K562 (cell line): ENCODE data around the gene ANKMY1. TPM values are rescaled to one million over a fixed set of nuclear protein-coding genes. Genes with fewer than 3 reads are reported as not detected.

ENCODE experiments used
- GABPA ChIP-seq: fragments of 200-800 bp; sonication (Bioruptor generic); conservative IDR thresholded peaks from 2 replicates; pipeline ENCODE4 v1.6.1; 2016; ENCODE audit warnings: low read depth, missing genetic modification characterization, missing compliant biosample characterization
- ILK ChIP-seq: fragments of 450-650 bp; IDR thresholded peaks from 2 replicates; pipeline ENCODE4 v1.6.1; 2016; ENCODE audit warnings: missing genetic modification characterization, low read depth, mild to moderate bottlenecking, missing compliant biosample characterization, moderate library complexity, borderline replicate concordance
- KDM5B ChIP-seq: fragments of 200-600 bp; sonication (generic); IDR thresholded peaks from 2 replicates; pipeline ENCODE4 v1.6.1; 2012; ENCODE audit warnings: low read depth, mild to moderate bottlenecking, moderate library complexity, low read length, control low read depth, inconsistent platforms; ENCODE audit not compliant: insufficient replicate concordance
- NONO ChIP-seq, 2 experiments: fragments of 200-400 bp in 1 of 2; fragments of 450-650 bp in 1 of 2; formaldehyde crosslinking in 1 of 2; IDR thresholded peaks; 2 replicates each; pipeline ENCODE4 v1.6.1; 2017; ENCODE audit warnings: low read depth in 2 of 2, mild to moderate bottlenecking in 2 of 2, moderate library complexity in 2 of 2, low read length in 1 of 2
- RBM14 ChIP-seq: fragments of 200-400 bp; formaldehyde crosslinking; IDR thresholded peaks from 2 replicates; pipeline ENCODE4 v1.6.1; 2018; ENCODE audit warnings: low read depth, mild to moderate bottlenecking, low read length, moderate library complexity, borderline replicate concordance; ENCODE audit not compliant: insufficient read depth
- RCOR1 ChIP-seq, 2 experiments: IDR thresholded peaks; 2 replicates each; pipeline ENCODE4 v1.6.1; 2012; ENCODE audit warnings: low read depth in 2 of 2, low read length in 2 of 2, borderline replicate concordance in 1 of 2, improper control_type of control experiment in 1 of 2
- ZNF140 ChIP-seq: fragments of 250-450 bp; sonication (Bioruptor Pico); IDR thresholded peaks from 2 replicates; pipeline ENCODE4 v1.8.0; 2021; ENCODE audit warnings: moderate library complexity, mild to moderate bottlenecking, inconsistent platforms
- polyA plus RNA-seq, 8 experiments: library from polyadenylated mRNA; depleted of rRNA in 4 of 8; stranded (reverse) in 5 of 8; unstranded in 3 of 8; fragments of >200 nt; fragmentation: Nextera tagmentation in 2 of 8; fragmentation: Illumina TruSeq in 1 of 8; extraction: Ambion mirVana in 2 of 8; extraction: Trizol in 1 of 8; gene quantifications; 2 replicates each; pipeline versions ENCODE4 v1.2.1 to v1.2.3, GENCODE V29; 2011 to 2014; ENCODE audit warnings: inconsistent platforms in 1 of 8, missing spikeins in 1 of 8
- total RNA-seq, 7 experiments: library from RNA; depleted of rRNA in 6 of 7; stranded (reverse); fragments of >200 nt in 6 of 7; fragmentation: Illumina TruSeq in 2 of 7; extraction: Trizol in 2 of 7; gene quantifications; 2 replicates each; pipeline versions ENCODE4 v1.2.1 to v1.2.3, GENCODE V29; 2011 to 2021; ENCODE audit warnings: low replicate concordance in 1 of 7
- TF ChIP-seq, protein P1 (sequence below): fragments of 250-450 bp; sonication (Bioruptor Pico); IDR thresholded peaks from 2 replicates; pipeline ENCODE4 v1.5.0; 2021; ENCODE audit warnings: mild to moderate bottlenecking, borderline replicate concordance
- TF ChIP-seq, protein P2 (sequence below): fragments of 450-650 bp; IDR thresholded peaks from 2 replicates; pipeline ENCODE4 v1.6.1; 2017; ENCODE audit warnings: mild to moderate bottlenecking, moderate library complexity
- TF ChIP-seq, protein P3 (sequence below), 2 experiments: fragments of 450-650 bp; conservative IDR thresholded peaks; 2 replicates each; pipeline ENCODE4 v1.6.1; 2017; ENCODE audit warnings: mild to moderate bottlenecking in 2 of 2, moderate library complexity in 2 of 2
- TF ChIP-seq, protein P4 (sequence below): fragments of 450-650 bp; IDR thresholded peaks from 2 replicates; pipeline ENCODE4 v1.6.1; 2016; ENCODE audit warnings: borderline replicate concordance
- TF ChIP-seq, protein P5 (sequence below): fragments of 200-800 bp; sonication (Bioruptor generic); IDR thresholded peaks from 2 replicates; pipeline ENCODE4 v1.6.1; 2017; ENCODE audit warnings: missing genetic modification characterization, missing compliant biosample characterization

The ANKMY1 gene
- total and polyA plus RNA-seq, 9 of the 15 experiments (the other 6 are each of a cell fraction or from before 2014, with no cell fraction given) = 0.75 to 15.1 (median 11.7) TPM

DNA sequence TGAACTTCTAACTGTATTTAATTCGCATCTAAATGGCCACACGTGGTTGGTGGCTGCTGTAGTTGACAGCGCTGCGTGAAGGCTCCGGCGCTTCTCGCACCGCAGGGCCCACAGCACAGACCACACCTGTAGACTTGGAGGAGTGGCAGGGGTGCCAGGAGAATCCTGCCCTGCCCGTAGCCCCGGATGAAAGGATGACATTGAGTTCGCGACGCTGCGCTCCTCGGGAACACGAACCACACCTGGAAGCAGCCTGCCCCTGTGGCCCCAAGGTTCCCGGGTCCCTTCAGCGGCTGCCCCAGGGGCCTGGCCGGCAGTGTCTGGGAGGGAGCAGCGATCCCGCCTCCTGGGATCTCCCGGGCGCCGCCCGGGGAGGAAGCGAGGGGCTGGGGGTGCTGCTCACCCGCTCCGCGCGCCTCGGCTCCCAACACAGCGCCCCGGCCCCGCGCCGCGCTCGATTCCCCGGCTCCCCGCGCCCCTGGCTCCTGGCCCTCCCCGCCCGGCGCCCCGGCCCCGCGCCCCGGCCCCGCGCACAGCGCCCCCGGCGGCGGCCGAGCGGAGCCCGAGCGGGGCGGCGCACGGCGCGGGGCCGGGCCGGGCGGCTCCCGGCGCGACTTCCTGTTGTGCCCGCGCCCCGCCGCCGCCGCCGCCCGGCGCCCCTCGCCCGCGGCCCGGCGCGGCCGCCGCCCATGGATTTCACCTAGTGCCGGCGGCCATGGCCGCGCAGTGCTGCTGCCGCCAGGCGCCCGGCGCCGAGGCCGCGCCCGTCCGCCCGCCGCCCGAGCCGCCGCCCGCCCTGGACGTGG, 10.3 kb upstream of the ANKMY1 start, which contains the start of gene RNPEPL1 (continued):
- TF ChIP-seq, protein P1, sequence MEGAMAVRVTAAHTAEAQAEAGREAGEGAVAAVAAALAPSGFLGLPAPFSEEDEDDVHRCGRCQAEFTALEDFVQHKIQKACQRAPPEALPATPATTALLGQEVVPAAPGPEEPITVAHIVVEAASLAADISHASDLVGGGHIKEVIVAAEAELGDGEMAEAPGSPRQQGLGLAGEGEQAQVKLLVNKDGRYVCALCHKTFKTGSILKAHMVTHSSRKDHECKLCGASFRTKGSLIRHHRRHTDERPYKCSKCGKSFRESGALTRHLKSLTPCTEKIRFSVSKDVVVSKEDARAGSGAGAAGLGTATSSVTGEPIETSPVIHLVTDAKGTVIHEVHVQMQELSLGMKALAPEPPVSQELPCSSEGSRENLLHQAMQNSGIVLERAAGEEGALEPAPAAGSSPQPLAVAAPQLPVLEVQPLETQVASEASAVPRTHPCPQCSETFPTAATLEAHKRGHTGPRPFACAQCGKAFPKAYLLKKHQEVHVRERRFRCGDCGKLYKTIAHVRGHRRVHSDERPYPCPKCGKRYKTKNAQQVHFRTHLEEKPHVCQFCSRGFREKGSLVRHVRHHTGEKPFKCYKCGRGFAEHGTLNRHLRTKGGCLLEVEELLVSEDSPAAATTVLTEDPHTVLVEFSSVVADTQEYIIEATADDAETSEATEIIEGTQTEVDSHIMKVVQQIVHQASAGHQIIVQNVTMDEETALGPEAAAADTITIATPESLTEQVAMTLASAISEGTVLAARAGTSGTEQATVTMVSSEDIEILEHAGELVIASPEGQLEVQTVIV (CRISPR knock-in tag) = no peak
- peak; percentile 3 for TF ChIP-seq KDM5B
- TF ChIP-seq, protein P2, sequence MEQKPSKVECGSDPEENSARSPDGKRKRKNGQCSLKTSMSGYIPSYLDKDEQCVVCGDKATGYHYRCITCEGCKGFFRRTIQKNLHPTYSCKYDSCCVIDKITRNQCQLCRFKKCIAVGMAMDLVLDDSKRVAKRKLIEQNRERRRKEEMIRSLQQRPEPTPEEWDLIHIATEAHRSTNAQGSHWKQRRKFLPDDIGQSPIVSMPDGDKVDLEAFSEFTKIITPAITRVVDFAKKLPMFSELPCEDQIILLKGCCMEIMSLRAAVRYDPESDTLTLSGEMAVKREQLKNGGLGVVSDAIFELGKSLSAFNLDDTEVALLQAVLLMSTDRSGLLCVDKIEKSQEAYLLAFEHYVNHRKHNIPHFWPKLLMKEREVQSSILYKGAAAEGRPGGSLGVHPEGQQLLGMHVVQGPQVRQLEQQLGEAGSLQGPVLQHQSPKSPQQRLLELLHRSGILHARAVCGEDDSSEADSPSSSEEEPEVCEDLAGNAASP = no peak
- TF ChIP-seq RCOR1 (IDR thresholded peaks at IDR 0.05; ENCODE audit: borderline replicate concordance in 1 of 2, low read depth in 2 of 2, low read length in 2 of 2) = no peak
- TF ChIP-seq, protein P3, sequence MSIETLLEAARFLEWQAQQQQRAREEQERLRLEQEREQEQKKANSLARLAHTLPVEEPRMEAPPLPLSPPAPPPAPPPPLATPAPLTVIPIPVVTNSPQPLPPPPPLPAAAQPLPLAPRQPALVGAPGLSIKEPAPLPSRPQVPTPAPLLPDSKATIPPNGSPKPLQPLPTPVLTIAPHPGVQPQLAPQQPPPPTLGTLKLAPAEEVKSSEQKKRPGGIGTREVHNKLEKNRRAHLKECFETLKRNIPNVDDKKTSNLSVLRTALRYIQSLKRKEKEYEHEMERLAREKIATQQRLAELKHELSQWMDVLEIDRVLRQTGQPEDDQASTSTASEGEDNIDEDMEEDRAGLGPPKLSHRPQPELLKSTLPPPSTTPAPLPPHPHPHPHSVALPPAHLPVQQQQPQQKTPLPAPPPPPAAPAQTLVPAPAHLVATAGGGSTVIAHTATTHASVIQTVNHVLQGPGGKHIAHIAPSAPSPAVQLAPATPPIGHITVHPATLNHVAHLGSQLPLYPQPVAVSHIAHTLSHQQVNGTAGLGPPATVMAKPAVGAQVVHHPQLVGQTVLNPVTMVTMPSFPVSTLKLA (conservative IDR thresholded peaks at IDR 0.05) = peak; percentile 58 to 62
- TF ChIP-seq ILK = no peak
- peak; percentile 69 for TF ChIP-seq GABPA
- TF ChIP-seq, protein P4, sequence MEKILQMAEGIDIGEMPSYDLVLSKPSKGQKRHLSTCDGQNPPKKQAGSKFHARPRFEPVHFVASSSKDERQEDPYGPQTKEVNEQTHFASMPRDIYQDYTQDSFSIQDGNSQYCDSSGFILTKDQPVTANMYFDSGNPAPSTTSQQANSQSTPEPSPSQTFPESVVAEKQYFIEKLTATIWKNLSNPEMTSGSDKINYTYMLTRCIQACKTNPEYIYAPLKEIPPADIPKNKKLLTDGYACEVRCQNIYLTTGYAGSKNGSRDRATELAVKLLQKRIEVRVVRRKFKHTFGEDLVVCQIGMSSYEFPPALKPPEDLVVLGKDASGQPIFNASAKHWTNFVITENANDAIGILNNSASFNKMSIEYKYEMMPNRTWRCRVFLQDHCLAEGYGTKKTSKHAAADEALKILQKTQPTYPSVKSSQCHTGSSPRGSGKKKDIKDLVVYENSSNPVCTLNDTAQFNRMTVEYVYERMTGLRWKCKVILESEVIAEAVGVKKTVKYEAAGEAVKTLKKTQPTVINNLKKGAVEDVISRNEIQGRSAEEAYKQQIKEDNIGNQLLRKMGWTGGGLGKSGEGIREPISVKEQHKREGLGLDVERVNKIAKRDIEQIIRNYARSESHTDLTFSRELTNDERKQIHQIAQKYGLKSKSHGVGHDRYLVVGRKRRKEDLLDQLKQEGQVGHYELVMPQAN = peak; percentile 31; the same call in 1 of the 2 replicates
- no peak for TF ChIP-seq RBM14
- TF ChIP-seq ZNF140 (CRISPR knock-in tag) = no peak
- no peak for TF ChIP-seq NONO (IDR thresholded peaks at IDR 0.05; ENCODE audit: low read depth in 2 of 2, low read length in 1 of 2)
- TF ChIP-seq, protein P5, sequence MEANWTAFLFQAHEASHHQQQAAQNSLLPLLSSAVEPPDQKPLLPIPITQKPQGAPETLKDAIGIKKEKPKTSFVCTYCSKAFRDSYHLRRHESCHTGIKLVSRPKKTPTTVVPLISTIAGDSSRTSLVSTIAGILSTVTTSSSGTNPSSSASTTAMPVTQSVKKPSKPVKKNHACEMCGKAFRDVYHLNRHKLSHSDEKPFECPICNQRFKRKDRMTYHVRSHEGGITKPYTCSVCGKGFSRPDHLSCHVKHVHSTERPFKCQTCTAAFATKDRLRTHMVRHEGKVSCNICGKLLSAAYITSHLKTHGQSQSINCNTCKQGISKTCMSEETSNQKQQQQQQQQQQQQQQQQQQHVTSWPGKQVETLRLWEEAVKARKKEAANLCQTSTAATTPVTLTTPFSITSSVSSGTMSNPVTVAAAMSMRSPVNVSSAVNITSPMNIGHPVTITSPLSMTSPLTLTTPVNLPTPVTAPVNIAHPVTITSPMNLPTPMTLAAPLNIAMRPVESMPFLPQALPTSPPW (CRISPR knock-in tag) = peak; percentile 67
